Heart left ventricle (tissue), 16 donors: Measurements from ENCODE around the gene MFSD6L. TPM values are rescaled to one million over a fixed set of nuclear protein-coding genes. Genes with fewer than 3 reads are reported as not detected.

Experiments used
- ATAC-seq, 4 donors: fragments of 200-7000 bp; cut with Tn5 transposase; one replicate each; pipeline ENCODE4 v1.9.1; 2020 to 2022; ENCODE audit warnings: moderate library complexity in 4 of 4, mild to moderate bottlenecking in 3 of 4, moderate number of reproducible peaks in 1 of 4
- DNase-seq, 5 donors: peaks; one replicate each; pipeline ENCODE4 v3.0.0-alpha.2; 2020
- H3K27ac ChIP-seq, 12 donors: fragments of 200-600 bp; sonication (generic) in 4 of 12; one replicate each; pipeline versions ENCODE4 v1.5.0 to v1.8.0; 2016 to 2022; ENCODE audit warnings: mild to moderate bottlenecking in 2 of 12
- H3K27me3 ChIP-seq, 9 donors: fragments of 200-600 bp; sonication (generic) in 2 of 9; one replicate each; pipeline versions ENCODE4 v1.5.1 to v1.8.0; 2016 to 2022; ENCODE audit warnings: mild to moderate bottlenecking in 3 of 9
- H3K36me3 ChIP-seq, 9 donors: fragments of 200-600 bp; sonication (generic) in 2 of 9; one replicate each; pipeline versions ENCODE4 v1.5.0 to v1.8.0; 2018 to 2022; ENCODE audit warnings: mild to moderate bottlenecking in 2 of 9
- H3K4me1 ChIP-seq, 12 donors: fragments of 200-600 bp; sonication (generic) in 4 of 12; one replicate each; pipeline versions ENCODE4 v1.5.0 to v1.8.0; 2016 to 2022; ENCODE audit warnings: mild to moderate bottlenecking in 3 of 12
- H3K4me3 ChIP-seq, 12 donors: fragments of 200-600 bp; sonication (generic) in 4 of 12; one replicate each; pipeline versions ENCODE4 v1.5.0 to v1.8.0; 2017 to 2022; ENCODE audit warnings: mild to moderate bottlenecking in 9 of 12, moderate library complexity in 4 of 12
- H3K9me3 ChIP-seq, 12 donors: fragments of 200-600 bp; sonication (generic) in 4 of 12; one replicate each; pipeline versions ENCODE4 v1.5.0 to v1.8.0; 2016 to 2022; ENCODE audit warnings: mild to moderate bottlenecking in 1 of 12
- POLR2A ChIP-seq, 2 donors: fragments of 450-650 bp; IDR thresholded peaks; one replicate each; pipeline ENCODE4 v1.6.1; 2017; ENCODE audit warnings: antibody characterized with exemption in 2 of 2, mild to moderate bottlenecking in 2 of 2, moderate library complexity in 2 of 2
- WGBS, 4 donors: extraction: QIAGEN DNeasy Blood & Tissue Kit in 2 of 4; methylation state at CpG; one replicate each; pipeline versions ENCODE4 v1.1.5 to v1.1.7; 2013 to 2018; 5-methylcytosine and 5-hydroxymethylcytosine counted together
- intact Hi-C, 10 donors: fragments of 100-400 bp; cut with DNase I; formaldehyde crosslinking; loops; one replicate each; pipeline versions ENCODE4 v1.11.1 to v1.14.2; 2022
- polyA plus RNA-seq, 2 donors: library from polyadenylated mRNA; stranded (reverse); fragments of 200-250 nt; gene quantifications; one replicate each; pipeline ENCODE4 v1.2.3, GENCODE V29; 2013
- total RNA-seq, 9 donors: library from RNA; depleted of rRNA in 2 of 9; stranded (reverse); fragments of >200 nt in 2 of 9; fragmentation: NEBNext Ultra II Directional in 3 of 9; extraction: Animal tissue kit (Norgen Biotek cat#: 25700) in 3 of 9; gene quantifications; one replicate each; pipeline versions ENCODE4 v1.1.0 to v1.2.4, GENCODE V29; 2016 to 2023
- TF ChIP-seq, protein P1 (sequence below), 12 donors: fragments of 200-600 bp; sonication (generic) in 4 of 12; IDR thresholded peaks; one replicate each; pipeline versions ENCODE4 v1.5.0 to v1.8.0; 2018 to 2022; ENCODE audit warnings: antibody characterized with exemption in 12 of 12, mild to moderate bottlenecking in 5 of 12
- donor health status: ischemic (EF 13 %, LVEDD 7.1; RV severe dilation, severe dysfunction).
- donor health status: healthy with polysubstance abuse.
- donor health status: DM: no; HTN: yes; CAD: no.
- donor health status: DM: no; HTN: no; CAD: no.
- donor health status: ischemic (EF 25% LVEDD 6.9; RV normal size, moderate dysfunction).
- donor health status: ischemic (EF 25% LVEDD 5.7; RV mildly dilated, moderate dysfunction).
- donor health status: healthy.
- donor health status: DM: yes; HTN: yes; CAD: no.
- donor health status: ischemic (EF 35%, LVEDD 5.7; RV mildly dilated, moderate dysfunction).
- donor health status: nonischemic (EF 11% LVEDD 7.7; RV severe dilation, severe dysfunction).
- donor health status: DM: yes; HTN: yes; CAD: no.
- donor health status: PGD.
- donor health status: ischemic (EF 29% LVEDD 5.4; RV normal size, mild dysfunction).
- donor health status: nonischemic (EF 23%, LVEDD 6.1; RV moderate dilation, normal function).

The MFSD6L gene
- total and polyA plus RNA-seq, 11 donors = 0.08 to 0.43 (median 0.21) TPM; not detected in 8

DNA sequence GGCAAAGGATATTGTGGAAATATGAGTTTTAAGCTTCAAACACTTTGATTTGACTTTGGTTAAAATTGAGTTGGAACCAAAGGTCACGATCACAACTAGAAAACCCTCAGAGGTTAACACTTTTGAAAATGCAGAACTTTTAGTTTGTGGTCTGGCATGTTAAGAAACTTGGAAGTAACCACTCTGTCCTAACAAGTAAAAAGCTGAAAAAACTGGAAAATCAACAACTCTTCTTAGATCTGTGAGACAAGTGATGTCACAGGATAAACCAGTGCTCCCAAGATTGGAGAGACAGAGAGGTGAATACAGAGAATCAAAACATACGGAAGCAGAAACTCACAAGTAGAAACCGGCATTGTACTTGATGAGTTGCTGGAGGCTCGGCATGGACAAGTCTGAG, 17.4 kb downstream of the MFSD6L start:
- Histone ChIP-seq H3K9me3 (peaks cover 0 to 8% (median 0%) of the 10 kb centered on the region in 12 donors), H3K36me3 (no peaks in the 10 kb centered on the region), H3K27me3 (no peaks in the 10 kb centered on the region), H3K4me3 (no peak overlapping the region), H3K27ac (peak overlapping the region in 1 of 12 donors; percentile 22), H3K4me1 (peaks cover 0 to 22% (median 0%) of the 10 kb centered on the region in 12 donors)
- TF ChIP-seq, protein P1, sequence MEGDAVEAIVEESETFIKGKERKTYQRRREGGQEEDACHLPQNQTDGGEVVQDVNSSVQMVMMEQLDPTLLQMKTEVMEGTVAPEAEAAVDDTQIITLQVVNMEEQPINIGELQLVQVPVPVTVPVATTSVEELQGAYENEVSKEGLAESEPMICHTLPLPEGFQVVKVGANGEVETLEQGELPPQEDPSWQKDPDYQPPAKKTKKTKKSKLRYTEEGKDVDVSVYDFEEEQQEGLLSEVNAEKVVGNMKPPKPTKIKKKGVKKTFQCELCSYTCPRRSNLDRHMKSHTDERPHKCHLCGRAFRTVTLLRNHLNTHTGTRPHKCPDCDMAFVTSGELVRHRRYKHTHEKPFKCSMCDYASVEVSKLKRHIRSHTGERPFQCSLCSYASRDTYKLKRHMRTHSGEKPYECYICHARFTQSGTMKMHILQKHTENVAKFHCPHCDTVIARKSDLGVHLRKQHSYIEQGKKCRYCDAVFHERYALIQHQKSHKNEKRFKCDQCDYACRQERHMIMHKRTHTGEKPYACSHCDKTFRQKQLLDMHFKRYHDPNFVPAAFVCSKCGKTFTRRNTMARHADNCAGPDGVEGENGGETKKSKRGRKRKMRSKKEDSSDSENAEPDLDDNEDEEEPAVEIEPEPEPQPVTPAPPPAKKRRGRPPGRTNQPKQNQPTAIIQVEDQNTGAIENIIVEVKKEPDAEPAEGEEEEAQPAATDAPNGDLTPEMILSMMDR (IDR thresholded peaks at IDR 0.05) = no peak
- TF ChIP-seq POLR2A (IDR thresholded peaks at IDR 0.05) = no peak
- intact Hi-C loops = loop anchor here in 1 of 10 donors (10.0 kb wide), 1 partner anchor 367 kb away; no protein-coding TSS in a partner anchor
- WGBS, 4 donors = 83 to 93% (median 89%) methylated on average over 4 of the region's 4 CpGs
- ATAC-seq (no peak), DNase-seq (no peak)

DNA sequence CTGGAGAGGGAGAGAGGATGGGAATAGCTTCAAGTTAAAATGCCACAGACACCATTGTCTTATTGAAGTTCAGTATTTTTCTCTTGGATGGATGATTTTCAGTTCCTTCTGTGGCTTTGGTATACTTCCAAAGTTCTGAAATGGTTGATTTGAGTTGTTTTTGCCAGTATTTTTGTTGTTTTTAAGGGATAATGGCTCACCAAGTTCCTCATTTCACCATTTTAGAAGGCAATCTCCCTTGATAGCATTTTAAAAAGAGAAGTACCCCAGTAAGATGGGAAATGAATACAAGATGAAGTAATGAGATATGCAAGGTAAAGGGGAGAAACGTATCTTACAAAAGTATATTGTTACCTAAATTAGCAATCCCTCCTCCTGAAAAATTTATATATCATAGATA, 22.3 kb downstream of the MFSD6L start:
- Histone ChIP-seq H3K27ac (peak overlapping the region in 2 of 12 donors; percentile 11 to 28), H3K9me3 (peaks cover 0 to 12% (median 0%) of the 10 kb centered on the region in 12 donors), H3K36me3 (no peaks in the 10 kb centered on the region), H3K4me1 (peaks cover 0 to 25% (median 0%) of the 10 kb centered on the region in 12 donors), H3K27me3 (no peaks in the 10 kb centered on the region), H3K4me3 (no peak overlapping the region)
- ATAC-seq (no peak), DNase-seq (no peak)
- TF ChIP-seq, protein P1 (IDR thresholded peaks at IDR 0.05) = no peak
- TF ChIP-seq POLR2A (IDR thresholded peaks at IDR 0.05) = no peak
- intact Hi-C loops = no loop called here
- WGBS, 4 donors = 68 to 89% (median 82%) methylated on average over 1 of the region's 1 CpG

DNA sequence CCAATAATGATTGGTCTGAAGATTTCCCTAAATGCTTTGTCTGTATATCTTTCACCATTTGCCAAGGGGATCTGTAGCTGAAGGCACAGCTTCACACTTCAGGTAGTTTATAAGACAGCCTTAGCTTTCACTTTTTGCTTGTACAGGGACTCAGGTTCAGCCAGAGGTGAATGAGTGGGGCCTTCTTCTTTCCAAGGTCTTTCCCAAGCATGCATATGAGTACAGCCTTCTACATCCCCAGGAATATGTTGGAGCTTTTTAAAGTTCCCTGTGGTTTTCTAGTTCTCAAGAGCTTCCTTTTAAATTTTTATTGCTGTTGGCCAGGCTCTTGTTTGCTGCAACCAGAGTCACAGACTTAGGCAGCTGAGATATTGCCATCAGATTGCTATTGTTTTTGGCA, 22.9 kb downstream of the MFSD6L start:
- no peak for ATAC-seq
- H3K36me3 ChIP-seq = no peaks in the 10 kb centered on the region
- peaks cover 0 to 12% (median 0%) of the 10 kb centered on the region in 12 donors for H3K9me3 ChIP-seq
- peak overlapping the region in 1 of 12 donors; percentile 11 for H3K27ac ChIP-seq
- H3K4me3 ChIP-seq = no peak overlapping the region
- H3K27me3 ChIP-seq = no peaks in the 10 kb centered on the region
- DNase-seq = no peak
- H3K4me1 ChIP-seq = peaks cover 0 to 22% (median 0%) of the 10 kb centered on the region in 12 donors
- no peak for TF ChIP-seq POLR2A (IDR thresholded peaks at IDR 0.05)
- TF ChIP-seq, protein P1 (IDR thresholded peaks at IDR 0.05) = no peak
- intact Hi-C loops = no loop called here

DNA sequence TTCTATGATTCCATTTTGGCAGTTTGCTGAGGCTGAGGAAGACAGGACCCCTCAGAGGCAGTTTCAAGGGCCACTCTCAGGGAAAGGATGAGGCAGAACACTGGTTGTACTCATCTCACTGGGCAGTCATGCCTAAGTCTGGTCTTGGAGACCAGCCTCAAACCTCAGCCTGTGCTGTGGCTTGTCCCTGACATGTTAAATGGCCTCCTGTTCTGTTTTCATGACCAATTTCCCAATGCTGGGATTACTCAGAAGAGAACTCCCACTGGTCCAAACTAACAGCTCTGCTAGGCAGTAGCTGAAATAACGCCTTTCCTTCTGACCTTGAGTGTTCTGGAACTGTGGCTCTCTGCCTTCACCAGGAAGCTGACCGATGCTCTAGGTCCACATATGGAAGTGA, 32.4 kb downstream of the MFSD6L start:
- Histone ChIP-seq H3K27me3 (peaks cover 0 to 5% (median 0%) of the 10 kb centered on the region in 9 donors), H3K36me3 (no peaks in the 10 kb centered on the region), H3K27ac (no peak overlapping the region), H3K4me3 (no peak overlapping the region), H3K9me3 (no peaks in the 10 kb centered on the region), H3K4me1 (no peaks in the 10 kb centered on the region)
- TF ChIP-seq, protein P1 (IDR thresholded peaks at IDR 0.05) = no peak
- no peak for TF ChIP-seq POLR2A (IDR thresholded peaks at IDR 0.05)
- 84 to 92% (median 89%) methylated on average over 2 of the region's 2 CpGs for WGBS, 4 donors
- intact Hi-C loops = no loop called here
- DNase-seq (no peak), ATAC-seq (no peak)
